K562 (cell line): ENCODE data around the gene MYLK4. TPM values are rescaled to one million over a fixed set of nuclear protein-coding genes. Genes with fewer than 3 reads are reported as not detected.
A peak's percentile ranks its signal among the peaks of the same experiment; 100 is the strongest.

ENCODE experiments used
- HSF4 ChIP-seq: fragments of 250-450 bp; sonication (Bioruptor Pico); IDR thresholded peaks from 2 replicates; pipeline ENCODE4 v2.1.2; 2022; ENCODE audit warnings: mild to moderate bottlenecking, moderate library complexity, borderline replicate concordance
- MEF2A ChIP-seq: IDR thresholded peaks from 2 replicates; pipeline ENCODE4 v1.6.1; 2011; ENCODE audit warnings: low read depth, mild to moderate bottlenecking, low read length, moderate library complexity; ENCODE audit not compliant: control insufficient read depth
- MXI1 ChIP-seq: IDR thresholded peaks from 2 replicates; pipeline ENCODE4 v1.6.1; 2011; ENCODE audit warnings: low read depth, mild to moderate bottlenecking, improper control_type of control experiment, low read length
- PBX2 ChIP-seq, 2 experiments: IDR thresholded peaks in 1 of 2; conservative IDR thresholded peaks in 1 of 2; 2 replicates each; pipeline ENCODE4 v1.6.1; 2016; ENCODE audit warnings: low read depth in 2 of 2, mild to moderate bottlenecking in 1 of 2, missing compliant biosample characterization in 1 of 2, missing genetic modification characterization in 1 of 2, moderate library complexity in 1 of 2
- POLR3G ChIP-seq: IDR thresholded peaks from 2 replicates; pipeline ENCODE4 v1.6.1; 2011; ENCODE audit not compliant: insufficient read length, insufficient replicate concordance; ENCODE audit errors: extremely low read depth
- RREB1 ChIP-seq: fragments of 250-450 bp; sonication (Bioruptor Pico); IDR thresholded peaks from 2 replicates; pipeline ENCODE4 v1.4.0; 2020
- SMAD4 ChIP-seq: fragments of 250-450 bp; sonication (Bioruptor Pico); conservative IDR thresholded peaks from 2 replicates; pipeline ENCODE4 v1.8.0; 2021; ENCODE audit warnings: inconsistent platforms, mild to moderate bottlenecking, moderate library complexity
- SMARCA4 ChIP-seq: fragments of 450-650 bp; IDR thresholded peaks from 2 replicates; pipeline ENCODE4 v1.6.1; 2016
- TCF3 ChIP-seq: sonication (generic); formaldehyde crosslinking; IDR thresholded peaks from 2 replicates; pipeline ENCODE4 v1.4.0; 2020; ENCODE audit warnings: mild to moderate bottlenecking, missing genetic modification reagents
- ZFP91 ChIP-seq: sonication (generic); formaldehyde crosslinking; IDR thresholded peaks from 2 replicates; pipeline ENCODE4 v1.8.0; 2022; ENCODE audit warnings: mild to moderate bottlenecking, missing genetic modification reagents
- ZNF134 ChIP-seq: fragments of 250-450 bp; sonication (Bioruptor Pico); conservative IDR thresholded peaks from 2 replicates; pipeline ENCODE4 v1.4.0; 2020
- polyA plus RNA-seq, 8 experiments: library from polyadenylated mRNA; depleted of rRNA in 4 of 8; stranded (reverse) in 5 of 8; unstranded in 3 of 8; fragments of >200 nt; fragmentation: Nextera tagmentation in 2 of 8; fragmentation: Illumina TruSeq in 1 of 8; extraction: Ambion mirVana in 2 of 8; extraction: Trizol in 1 of 8; gene quantifications; 2 replicates each; pipeline versions ENCODE4 v1.2.1 to v1.2.3, GENCODE V29; 2011 to 2014; ENCODE audit warnings: inconsistent platforms in 1 of 8, missing spikeins in 1 of 8
- total RNA-seq, 7 experiments: library from RNA; depleted of rRNA in 6 of 7; stranded (reverse); fragments of >200 nt in 6 of 7; fragmentation: Illumina TruSeq in 2 of 7; extraction: Trizol in 2 of 7; gene quantifications; 2 replicates each; pipeline versions ENCODE4 v1.2.1 to v1.2.3, GENCODE V29; 2011 to 2021; ENCODE audit warnings: low replicate concordance in 1 of 7
- TF ChIP-seq, protein P1 (sequence below): IDR thresholded peaks from 2 replicates; pipeline ENCODE4 v1.6.1; 2011; ENCODE audit warnings: borderline replicate concordance, low read depth, mild to moderate bottlenecking, moderate library complexity, low read length; ENCODE audit not compliant: insufficient read depth, poor library complexity, severe bottlenecking
- TF ChIP-seq, protein P2 (sequence below): sonication (generic); formaldehyde crosslinking; IDR thresholded peaks from 2 replicates; pipeline ENCODE4 v1.9.0; 2022; ENCODE audit warnings: mild to moderate bottlenecking, missing genetic modification reagents

Gene MYLK4
- total and polyA plus RNA-seq, 9 of the 15 experiments (the other 6 are each of a cell fraction or from before 2014, with no cell fraction given), result 0.01 to 0.15 (median 0.06) TPM

GRCh38 chr6:2732503-2733089, 18.1 kb downstream of the MYLK4 start (continued):
- TF ChIP-seq PBX2 (CRISPR knock-in tag; IDR thresholded peaks at IDR 0.05; ENCODE audit: low read depth) (no peak), PBX2 (tag; conservative IDR thresholded peaks at IDR 0.05; ENCODE audit: low read depth) (no peak), HSF4 (CRISPR knock-in tag) (no peak), MXI1 (no peak), ZNF134 (no peak), POLR3G (no peak), RREB1 (CRISPR knock-in tag) (0 out of 2 replicates have a peak, but pooled peaks have one; percentile 25), SMARCA4 (no peak), SMAD4 (CRISPR knock-in tag) (0 out of 2 replicates have a peak, but pooled peaks have one; percentile 23), TCF3 (no peak), MEF2A (no peak), ZFP91 (CRISPR knock-in tag) (0 out of 2 replicates have a peak, but pooled peaks have one; percentile 23)
- TF ChIP-seq, protein P1, sequence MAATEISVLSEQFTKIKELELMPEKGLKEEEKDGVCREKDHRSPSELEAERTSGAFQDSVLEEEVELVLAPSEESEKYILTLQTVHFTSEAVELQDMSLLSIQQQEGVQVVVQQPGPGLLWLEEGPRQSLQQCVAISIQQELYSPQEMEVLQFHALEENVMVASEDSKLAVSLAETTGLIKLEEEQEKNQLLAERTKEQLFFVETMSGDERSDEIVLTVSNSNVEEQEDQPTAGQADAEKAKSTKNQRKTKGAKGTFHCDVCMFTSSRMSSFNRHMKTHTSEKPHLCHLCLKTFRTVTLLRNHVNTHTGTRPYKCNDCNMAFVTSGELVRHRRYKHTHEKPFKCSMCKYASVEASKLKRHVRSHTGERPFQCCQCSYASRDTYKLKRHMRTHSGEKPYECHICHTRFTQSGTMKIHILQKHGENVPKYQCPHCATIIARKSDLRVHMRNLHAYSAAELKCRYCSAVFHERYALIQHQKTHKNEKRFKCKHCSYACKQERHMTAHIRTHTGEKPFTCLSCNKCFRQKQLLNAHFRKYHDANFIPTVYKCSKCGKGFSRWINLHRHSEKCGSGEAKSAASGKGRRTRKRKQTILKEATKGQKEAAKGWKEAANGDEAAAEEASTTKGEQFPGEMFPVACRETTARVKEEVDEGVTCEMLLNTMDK, result no peak
- TF ChIP-seq, protein P2, sequence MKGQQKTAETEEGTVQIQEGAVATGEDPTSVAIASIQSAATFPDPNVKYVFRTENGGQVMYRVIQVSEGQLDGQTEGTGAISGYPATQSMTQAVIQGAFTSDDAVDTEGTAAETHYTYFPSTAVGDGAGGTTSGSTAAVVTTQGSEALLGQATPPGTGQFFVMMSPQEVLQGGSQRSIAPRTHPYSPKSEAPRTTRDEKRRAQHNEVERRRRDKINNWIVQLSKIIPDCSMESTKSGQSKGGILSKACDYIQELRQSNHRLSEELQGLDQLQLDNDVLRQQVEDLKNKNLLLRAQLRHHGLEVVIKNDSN, result no peak
